MM.1S (cell line): ENCODE measurements around the gene PIK3C2G.

ENCODE experiments used
- CTCF ChIP-seq: fragments of 300-600 bp; sonication (generic); IDR thresholded peaks from 2 replicates; pipeline ENCODE4 v1.5.1; 2016; ENCODE audit warnings: antibody characterized with exemption, low read length, mixed read lengths
- EZH2 ChIP-seq: fragments of 300-600 bp; sonication (generic); optimal IDR thresholded peaks from 2 replicates; pipeline ENCODE3; 2017; ENCODE audit warnings: low read depth, mild to moderate bottlenecking, antibody characterized with exemption, low read length, mixed read lengths
- EZH2phosphoT487 ChIP-seq: fragments of 300-600 bp; sonication (generic); IDR thresholded peaks from 2 replicates; pipeline ENCODE4 v1.6.1; 2018; ENCODE audit warnings: antibody characterized with exemption, low read length

GRCh38 chr12:18400186-18400585 lies 138.9 kb downstream of the PIK3C2G start:
- no peak for TF ChIP-seq CTCF
- no peak for TF ChIP-seq EZH2phosphoT487
- TF ChIP-seq EZH2 = no peak
